GM19452 (cell line): ENCODE measurements around the gene ABCC1.
"Not testable (repeated sequence)": the region's sequence is repeated elsewhere in the genome, so short reads cannot be mapped to it uniquely, and the experiment has no call there.

Experiments used
- ATAC-seq: cut with Tn5 transposase; IDR thresholded peaks from one replicate; pipeline ENCODE4 v1.9.1; 2021; ENCODE audit not compliant: unreplicated experiment

The ABCC1 gene

GRCh38 chr16:15946257-15947044 lies 3.0 kb upstream of the ABCC1 start:
- no peak for ATAC-seq

- no peak for ATAC-seq
Measured at GRCh38 chr16:15947983-15948509, 1.4 kb upstream of the ABCC1 start.

- peak; percentile 39 for ATAC-seq
Measured at GRCh38 chr16:15948532-15949209, 745 bp upstream of the ABCC1 start.

- no peak for ATAC-seq
Measured at GRCh38 chr16:15950161-15950854, 892 bp downstream of the ABCC1 start.

- no peak for ATAC-seq
Measured at GRCh38 chr16:15950869-15951268, 1.5 kb downstream of the ABCC1 start.

- ATAC-seq = no peak
Measured at GRCh38 chr16:15951852-15952251, 2.4 kb downstream of the ABCC1 start.

GRCh38 chr16:15952265-15952711 lies 2.9 kb downstream of the ABCC1 start:
- no peak for ATAC-seq

GRCh38 chr16:15953477-15953876 lies 4.1 kb downstream of the ABCC1 start:
- ATAC-seq = no peak

GRCh38 chr16:15953929-15954813 lies 4.8 kb downstream of the ABCC1 start:
- ATAC-seq = no peak

GRCh38 chr16:15954814-15955151 lies 5.4 kb downstream of the ABCC1 start:
- no peak for ATAC-seq

GRCh38 chr16:15955425-15955824 lies 6.0 kb downstream of the ABCC1 start:
- no peak for ATAC-seq

- ATAC-seq = not testable (repeated sequence)
Measured at GRCh38 chr16:15956106-15956505, 6.7 kb downstream of the ABCC1 start.

GRCh38 chr16:15958703-15959348 lies 9.4 kb downstream of the ABCC1 start:
- no peak for ATAC-seq

GRCh38 chr16:15960124-15960971 lies 10.9 kb downstream of the ABCC1 start:
- no peak for ATAC-seq

GRCh38 chr16:15961060-15961511 lies 11.7 kb downstream of the ABCC1 start:
- peak; percentile 79 for ATAC-seq

GRCh38 chr16:15961571-15962090 lies 12.2 kb downstream of the ABCC1 start:
- peak; percentile 35 for ATAC-seq

GRCh38 chr16:15963307-15963910 lies 14.0 kb downstream of the ABCC1 start:
- ATAC-seq = no peak

GRCh38 chr16:15966420-15966819 lies 17.0 kb downstream of the ABCC1 start:
- no peak for ATAC-seq
